Dorsolateral prefrontal cortex (tissue), 118 donors: Measurements from ENCODE around the gene HYLS1. TPM values are rescaled to one million over a fixed set of nuclear protein-coding genes. Genes with fewer than 3 reads are reported as not detected.

Source experiments
- total RNA-seq, 120 experiments: library from RNA; stranded (reverse); gene quantifications; one replicate each; pipeline versions ENCODE4 v1.2.3 to v1.2.4, GENCODE V29; 2022

Gene HYLS1
- total RNA-seq, 120 experiments from 2014 or later = 4.1 to 13.5 (median 9.1) TPM

Other genes starting within 250 kb of the HYLS1 start
- gene ACRV1, start 206.8 kb upstream of the HYLS1 start, total RNA-seq = 1 to 10 TPM in 86 of 120 experiments, under 1 TPM in 33, not detected in 1; 0.21 to 3.3 (median 1.4) TPM
- not detected for gene PATE1, start 141.4 kb upstream of the HYLS1 start, total RNA-seq
- gene PATE2, start 108.8 kb upstream of the HYLS1 start, total RNA-seq = 1 to 10 TPM in 109 of 120 experiments, under 1 TPM in 11; 0.41 to 5.0 (median 1.9) TPM
- not detected for gene PATE3, start 99.5 kb upstream of the HYLS1 start, total RNA-seq
- not detected for gene PATE4, start 54.4 kb upstream of the HYLS1 start, total RNA-seq
- gene PUS3, start 15.5 kb downstream of the HYLS1 start, total RNA-seq = 10 to 100 TPM in 20 of 120 experiments, 1 to 10 TPM in 100; 3.9 to 13.9 (median 7.6) TPM
- 10 to 100 TPM; 15.1 to 53.1 (median 36.7) TPM for gene DDX25, start 16.8 kb downstream of the HYLS1 start, total RNA-seq
- gene VSIG10L2, start 58.4 kb downstream of the HYLS1 start, total RNA-seq = under 1 TPM in 2 of 120 experiments, not detected in 118; 0.09 to 0.11 TPM
- gene CDON, start 175.2 kb downstream of the HYLS1 start, total RNA-seq = 10 to 100 TPM; 10.0 to 38.0 (median 18.7) TPM